OCI-LY1 (cell line): ENCODE data around the gene RAB40C.

Experiments used
- H2AFZ ChIP-seq: fragments of 200-600 bp; sonication (generic), shearing (Covaris generic); 2 replicates; pipeline ENCODE4 v1.6.0; 2014; ENCODE audit warnings: antibody characterized with exemption, mild to moderate bottlenecking, low read length
- H3F3A ChIP-seq: fragments of 200-600 bp; sonication (generic), shearing (Covaris generic); 2 replicates; pipeline ENCODE4 v1.6.0; 2014; ENCODE audit warnings: mild to moderate bottlenecking, antibody characterized with exemption, low read length, moderate library complexity; ENCODE audit not compliant: insufficient read depth
- H3K27ac ChIP-seq: fragments of 200-600 bp; sonication (generic); 2 replicates; pipeline ENCODE4 v1.5.1; 2014; ENCODE audit warnings: low read length, mixed run types, mild to moderate bottlenecking, low read depth; ENCODE audit not compliant: poor library complexity, severe bottlenecking
- H3K27me3 ChIP-seq: fragments of 200-600 bp; sonication (generic); 2 replicates; pipeline ENCODE4 v1.6.0; 2014; ENCODE audit warnings: antibody characterized with exemption, mild to moderate bottlenecking, low read length, moderate library complexity; ENCODE audit not compliant: insufficient read depth
- H3K36me3 ChIP-seq: fragments of 200-600 bp; sonication (generic); 2 replicates; pipeline ENCODE4 v1.6.1; 2014; ENCODE audit warnings: mild to moderate bottlenecking, antibody characterized with exemption, low read length, moderate library complexity, mixed read lengths; ENCODE audit not compliant: insufficient read depth
- H3K4me1 ChIP-seq: fragments of 200-600 bp; sonication (generic); 2 replicates; pipeline ENCODE4 v1.5.1; 2014; ENCODE audit warnings: mild to moderate bottlenecking, low read length, moderate library complexity; ENCODE audit not compliant: insufficient read depth, severe bottlenecking
- H3K4me2 ChIP-seq: fragments of 200-600 bp; sonication (generic), shearing (Covaris generic); 2 replicates; pipeline ENCODE4 v1.6.1; 2014; ENCODE audit warnings: low read length
- H3K4me3 ChIP-seq: fragments of 200-600 bp; sonication (generic); 2 replicates; pipeline ENCODE4 v1.5.1; 2014; ENCODE audit warnings: low read length, low read depth, mild to moderate bottlenecking, mixed read lengths; ENCODE audit not compliant: poor library complexity, severe bottlenecking
- H3K79me2 ChIP-seq: fragments of 200-600 bp; shearing (Covaris generic); 2 replicates; pipeline ENCODE4 v1.6.1; 2016; ENCODE audit warnings: mixed run types, low read length, mixed read lengths; ENCODE audit not compliant: insufficient read depth
- H3K9ac ChIP-seq: fragments of 200-600 bp; sonication (generic), shearing (Covaris generic); 2 replicates; pipeline ENCODE4 v1.6.1; 2014; ENCODE audit warnings: mild to moderate bottlenecking, low read length, mixed read lengths
- H3K9me2 ChIP-seq: fragments of 200-600 bp; sonication (generic), shearing (Covaris generic); 2 replicates; pipeline ENCODE4 v1.6.1; 2014; ENCODE audit warnings: low read depth, mild to moderate bottlenecking, low read length, mixed read lengths
- H3K9me3 ChIP-seq: fragments of 200-600 bp; shearing (Covaris generic); 2 replicates; pipeline ENCODE4 v1.6.1; 2014; ENCODE audit warnings: low read length, mixed read lengths
- H4K20me1 ChIP-seq: fragments of 200-600 bp; sonication (generic), shearing (Covaris generic); 2 replicates; pipeline ENCODE4 v1.6.0; 2016; ENCODE audit warnings: mild to moderate bottlenecking, low read length; ENCODE audit not compliant: insufficient read depth
- CTCF ChIP-seq: fragments of 200-600 bp; sonication (generic), shearing (Covaris generic); IDR thresholded peaks from 2 replicates; pipeline ENCODE4 v1.5.1; 2017; ENCODE audit warnings: mild to moderate bottlenecking, antibody characterized with exemption, low read length, moderate library complexity, mixed read lengths
- EZH2 ChIP-seq: fragments of 200-600 bp; sonication (generic), shearing (Covaris generic); IDR thresholded peaks from 2 replicates; pipeline ENCODE4 v1.8.0; 2017; ENCODE audit warnings: borderline replicate concordance, mixed run types, mild to moderate bottlenecking, antibody characterized with exemption, low read length, moderate library complexity, mixed read lengths

RAB40C gene

DNA sequence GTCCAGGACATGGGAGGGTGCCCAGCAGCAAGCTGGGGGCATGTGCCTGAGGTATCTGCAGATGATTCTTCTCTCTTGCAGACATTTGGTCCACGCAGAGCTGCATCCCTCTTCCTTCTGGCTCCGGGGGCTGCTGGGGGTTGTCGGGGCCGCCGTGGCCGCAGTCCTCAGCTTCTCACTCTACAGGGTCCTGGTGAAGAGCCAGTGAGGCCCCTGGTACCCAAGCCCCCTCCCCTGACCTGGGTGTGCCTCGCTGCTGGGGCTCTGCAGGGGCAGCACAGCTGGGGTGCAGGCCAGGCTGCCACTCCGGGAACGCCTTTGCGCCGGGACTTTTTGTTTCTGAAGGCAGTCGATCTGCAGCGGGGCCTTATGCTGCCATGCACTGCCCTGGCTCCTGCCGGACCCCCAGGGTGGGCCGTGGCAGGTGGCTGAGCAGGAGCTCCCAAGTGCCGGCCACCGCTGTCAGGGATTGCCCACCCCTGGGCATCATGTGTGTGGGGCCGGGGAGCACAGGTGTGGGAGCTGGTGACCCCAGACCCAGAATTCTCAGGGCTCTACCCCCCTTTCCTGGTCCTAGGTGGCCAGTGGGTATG is 83.6 kb downstream of the RAB40C start:
- no peaks in the 10 kb centered on the region for H3F3A ChIP-seq
- no peaks in the 10 kb centered on the region for H3K9me2 ChIP-seq
- no peak overlapping the region for H3K27ac ChIP-seq
- no peak overlapping the region for H3K9ac ChIP-seq
- H3K9me3 ChIP-seq: no peaks in the 10 kb centered on the region
- no peaks in the 10 kb centered on the region for H4K20me1 ChIP-seq
- H3K27me3 ChIP-seq: no peaks in the 10 kb centered on the region
- no peak overlapping the region for H2AFZ ChIP-seq
- peaks cover 20% of the 10 kb centered on the region for H3K4me1 ChIP-seq
- no peak overlapping the region for H3K4me2 ChIP-seq
- H3K4me3 ChIP-seq: no peak overlapping the region
- TF ChIP-seq EZH2: no peak
- no peak for TF ChIP-seq CTCF
- H3K36me3 ChIP-seq: peaks cover 51% of the 10 kb centered on the region
- H3K79me2 ChIP-seq: no peaks in the 10 kb centered on the region

DNA sequence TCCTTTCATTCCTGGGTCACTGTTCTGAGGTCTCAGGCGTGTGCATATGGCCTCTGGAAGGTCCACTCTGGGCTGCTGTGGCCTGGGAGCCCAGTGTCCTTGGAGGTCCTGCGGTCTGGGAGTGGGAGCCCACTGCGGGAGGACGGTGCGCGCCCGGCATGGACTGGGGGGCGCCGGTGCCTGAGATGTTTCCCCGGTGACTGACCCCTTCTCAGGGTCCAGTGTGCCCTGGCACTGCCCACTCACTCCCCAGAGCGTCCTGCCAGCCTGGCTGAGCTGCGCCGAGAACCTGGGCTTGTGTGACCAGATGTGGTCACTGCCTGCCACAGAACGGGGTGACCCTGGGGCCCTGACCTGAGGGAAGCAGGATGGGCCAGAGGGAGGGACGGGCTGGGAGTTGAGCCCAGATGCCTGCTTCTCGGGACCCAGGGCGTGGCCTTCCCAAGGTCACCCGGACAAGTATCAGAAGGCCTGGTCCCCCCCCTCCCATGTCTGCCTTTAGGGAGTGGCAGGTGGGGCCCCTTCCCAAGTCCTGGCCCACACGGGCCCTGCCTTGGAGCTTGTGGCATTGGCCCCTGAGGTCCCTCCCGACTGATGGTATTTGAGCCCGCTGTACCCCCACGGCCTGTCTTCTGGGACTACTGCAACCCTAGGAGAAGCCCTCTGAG is 84.5 kb downstream of the RAB40C start:
- no peaks in the 10 kb centered on the region for H4K20me1 ChIP-seq
- no peaks in the 10 kb centered on the region for H3F3A ChIP-seq
- H3K4me1 ChIP-seq: peaks cover 13% of the 10 kb centered on the region

GRCh38 chr16:674968-675883 is 85.4 kb downstream of the RAB40C start, which contains the start of gene RHBDL1:
Gene RHBDL1 (plus strand): TSS chr16:675671. CDS start chr16:675791, 120 bp downstream.
- H3K9me3 ChIP-seq: no peaks in the 10 kb centered on the region
- no peaks in the 10 kb centered on the region for H3K79me2 ChIP-seq
- no peaks in the 10 kb centered on the region for H3K9me2 ChIP-seq
- peaks cover 45% of the 10 kb centered on the region for H3K36me3 ChIP-seq
- no peaks in the 10 kb centered on the region for H4K20me1 ChIP-seq
- no peak within 1 kb of the TSS for H3K9ac ChIP-seq
- no peak within 1 kb of the TSS for H2AFZ ChIP-seq
- TF ChIP-seq CTCF (no peak), EZH2 (no peak)
- H3K4me3 ChIP-seq: no peak within 1 kb of the TSS
- H3K27me3 ChIP-seq: no peaks in the 10 kb centered on the region
- peaks cover 15% of the 10 kb centered on the region for H3K4me1 ChIP-seq
- H3F3A ChIP-seq: no peaks in the 10 kb centered on the region
- H3K27ac ChIP-seq: no peak within 1 kb of the TSS
- no peak within 1 kb of the TSS for H3K4me2 ChIP-seq

More for the DNA sequence above, 84.5 kb downstream of the RAB40C start:
- H2AFZ ChIP-seq: no peak overlapping the region
- H3K9ac ChIP-seq: no peak overlapping the region
- no peak overlapping the region for H3K4me2 ChIP-seq
- TF ChIP-seq EZH2: no peak
- TF ChIP-seq CTCF: no peak
- no peak overlapping the region for H3K4me3 ChIP-seq
- no peaks in the 10 kb centered on the region for H3K9me2 ChIP-seq
- no peaks in the 10 kb centered on the region for H3K79me2 ChIP-seq
- peaks cover 51% of the 10 kb centered on the region for H3K36me3 ChIP-seq
- H3K27me3 ChIP-seq: no peaks in the 10 kb centered on the region
- H3K9me3 ChIP-seq: no peaks in the 10 kb centered on the region
- H3K27ac ChIP-seq: no peak overlapping the region
